Muscle of back (tissue), 11 donors: ENCODE data around the gene BZW2. TPM values are rescaled to one million over a fixed set of nuclear protein-coding genes. Genes with fewer than 3 reads are reported as not detected.

Source experiments
- DNase-seq, 3 donors: peaks; one replicate each; pipeline versions ENCODE4 v3.0.0 to v3.0.0-alpha.2; 2013
- polyA plus RNA-seq, 10 donors: library from polyadenylated mRNA; unstranded; fragments of 120-200 nt; gene quantifications; one replicate each; pipeline ENCODE4 v1.2.1, GENCODE V29; 2013; ENCODE audit not compliant: insufficient read length in 10 of 10

Gene BZW2
- polyA plus RNA-seq, 10 donors = 138 to 233 (median 179) TPM

DNA sequence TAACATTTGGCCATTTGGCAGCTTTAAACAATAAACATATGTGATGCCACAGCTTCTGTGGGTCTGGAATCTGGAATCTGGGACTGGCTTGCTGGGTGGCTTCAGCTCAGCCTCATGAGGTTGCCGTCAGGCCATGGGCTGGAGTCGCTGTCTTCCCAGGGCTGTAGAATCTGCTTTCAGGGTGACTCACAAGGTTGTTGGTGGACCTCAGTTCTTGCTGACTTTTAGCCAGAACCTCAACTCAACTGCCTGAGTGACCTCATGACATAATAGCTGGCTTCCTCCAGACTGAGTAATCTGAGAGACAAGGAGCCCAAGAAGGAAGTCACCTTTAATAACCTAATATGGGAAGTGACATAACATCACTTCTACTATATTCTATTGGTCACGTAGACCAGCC is 63.0 kb downstream of the BZW2 start:
- DNase-seq = peak in 1 of 3 donors; percentile 89

DNA sequence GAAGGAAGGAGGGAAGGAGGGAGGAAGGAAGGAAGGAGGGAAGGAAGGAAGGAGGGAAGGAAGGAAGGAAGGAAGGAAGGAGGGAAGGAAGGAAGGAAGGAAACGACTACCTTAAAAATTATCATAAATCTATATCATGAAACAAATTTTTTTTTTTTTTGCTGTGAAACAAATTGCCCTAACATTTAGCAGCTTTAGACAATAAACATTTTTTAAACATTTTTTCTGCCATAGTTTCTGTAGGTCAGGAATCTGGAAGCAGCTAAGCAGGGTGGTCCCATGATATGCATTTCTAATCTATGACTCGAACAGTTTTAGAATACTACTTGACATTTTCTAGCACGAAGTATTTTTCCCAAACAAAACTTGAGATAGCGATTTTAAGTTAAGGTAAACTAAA is 64.7 kb downstream of the BZW2 start:
- DNase-seq = no peak

DNA sequence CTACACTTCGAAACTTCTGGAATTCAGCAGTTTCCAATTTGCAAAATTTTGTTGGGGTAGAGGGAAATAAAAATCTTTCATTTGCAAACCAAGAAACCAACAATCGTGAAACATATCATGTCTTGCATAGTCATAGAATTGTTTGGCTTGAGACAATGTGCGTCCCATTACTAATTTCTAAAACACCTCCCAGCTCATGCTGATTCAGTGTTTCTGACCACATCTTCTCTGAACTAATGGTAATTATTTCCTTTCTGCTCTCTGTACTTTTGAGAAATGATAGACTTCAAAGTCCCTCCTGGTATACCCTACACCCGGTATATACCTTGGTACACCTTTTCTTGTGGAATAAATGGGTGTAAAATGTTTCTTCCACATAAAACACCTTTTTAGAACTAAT is 65.7 kb downstream of the BZW2 start:
- DNase-seq = no peak

DNA sequence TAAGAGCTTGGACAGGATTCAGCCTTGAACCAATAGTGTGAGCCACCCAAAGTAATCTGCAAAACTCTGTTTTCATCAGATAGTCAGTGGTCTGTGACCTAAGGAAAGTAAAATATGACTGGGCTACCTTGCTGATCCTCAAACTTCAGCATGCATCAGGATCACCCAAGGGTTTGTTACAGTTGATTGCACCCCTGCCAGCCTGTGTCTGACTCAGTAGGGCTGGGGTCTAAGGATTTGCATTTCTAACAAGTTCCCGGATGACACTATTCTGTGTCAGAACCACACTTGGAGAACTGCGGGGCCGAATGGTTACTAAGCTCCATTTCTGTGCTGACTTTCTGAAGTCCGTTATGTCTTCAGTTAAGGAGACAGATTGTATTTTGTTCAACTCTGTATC is 66.9 kb downstream of the BZW2 start:
- DNase-seq = no peak

DNA sequence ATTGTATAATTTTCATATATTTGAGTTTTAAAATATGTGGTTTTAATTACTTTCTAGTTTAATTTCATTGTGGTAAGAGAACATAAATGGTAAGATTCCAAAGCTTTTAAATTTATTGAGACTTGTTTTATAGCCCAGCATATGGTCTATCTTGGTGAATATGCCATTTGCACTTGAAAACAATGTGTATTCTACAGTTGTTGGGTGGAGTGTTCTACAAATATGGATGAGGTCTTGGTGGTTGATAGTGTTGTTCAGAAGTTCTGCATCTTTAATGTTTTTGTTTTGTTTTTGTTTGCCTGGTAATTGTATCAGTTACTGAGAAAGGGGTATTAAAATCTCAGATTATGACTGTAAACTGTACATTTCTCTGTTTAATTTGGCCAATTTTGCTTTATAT is 69.9 kb downstream of the BZW2 start:
- no peak for DNase-seq

DNA sequence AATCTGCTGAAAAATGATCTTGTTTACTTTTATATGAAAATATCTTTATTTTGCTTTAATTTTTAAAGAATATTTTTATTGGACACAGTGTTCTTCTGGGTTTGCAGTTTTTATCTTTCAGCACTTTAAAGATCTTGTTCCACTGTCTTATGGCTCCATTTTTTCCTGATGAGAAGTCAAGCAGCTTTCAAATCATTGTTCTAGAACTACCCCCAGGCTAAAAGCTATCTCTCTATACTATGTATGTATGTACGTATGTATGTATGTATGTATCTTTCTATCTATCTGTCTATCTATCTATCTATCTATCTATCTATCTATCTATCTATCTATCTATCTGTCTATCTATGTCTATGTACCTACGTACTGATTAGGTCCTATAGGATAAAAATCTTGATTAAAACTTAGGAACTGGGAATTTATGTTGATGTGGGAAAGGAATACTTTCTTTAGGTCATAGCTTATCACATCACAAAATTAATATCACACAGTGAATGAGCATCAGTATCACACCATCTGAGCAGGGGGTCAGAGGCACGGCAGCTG is 72.2 kb downstream of the BZW2 start:
- no peak for DNase-seq

DNA sequence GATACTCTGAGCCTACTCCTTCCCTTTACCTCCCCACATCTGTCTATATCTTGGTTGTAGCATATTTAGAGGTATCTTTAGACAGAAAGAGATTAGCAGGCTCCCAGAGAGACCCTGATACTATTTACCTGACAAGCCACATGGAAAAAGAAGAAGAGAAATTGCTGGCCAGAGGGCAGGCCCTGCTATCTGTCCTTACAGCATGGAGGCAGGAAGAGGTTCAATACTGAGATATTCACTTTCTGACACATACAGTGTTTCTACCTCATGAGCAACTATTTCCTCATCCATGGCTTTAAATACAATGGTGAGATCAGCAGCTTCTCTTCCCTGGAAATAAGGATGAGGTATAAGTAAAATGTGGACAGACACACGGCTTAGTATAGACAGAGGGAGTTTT is 73.7 kb downstream of the BZW2 start:
- DNase-seq = no peak

DNA sequence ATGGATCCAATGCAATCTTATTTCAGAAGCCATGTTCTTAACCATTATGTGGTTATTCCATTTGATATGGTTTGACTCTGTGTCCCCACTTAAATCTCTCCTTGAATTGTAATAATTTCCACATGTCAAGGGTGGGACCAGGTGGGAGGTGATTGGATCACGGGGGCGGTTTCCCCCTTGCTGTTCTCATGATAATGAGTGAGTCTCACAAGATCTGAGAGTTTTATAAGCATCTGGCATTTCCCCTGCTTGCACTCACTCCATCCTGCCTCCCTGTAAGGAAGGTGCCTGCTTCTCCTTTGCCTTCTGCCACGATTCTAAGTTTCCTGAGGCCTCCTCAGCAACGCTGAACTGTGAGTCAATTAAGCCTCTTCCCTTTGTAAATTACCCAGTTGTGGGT is 75.6 kb downstream of the BZW2 start:
- no peak for DNase-seq

DNA sequence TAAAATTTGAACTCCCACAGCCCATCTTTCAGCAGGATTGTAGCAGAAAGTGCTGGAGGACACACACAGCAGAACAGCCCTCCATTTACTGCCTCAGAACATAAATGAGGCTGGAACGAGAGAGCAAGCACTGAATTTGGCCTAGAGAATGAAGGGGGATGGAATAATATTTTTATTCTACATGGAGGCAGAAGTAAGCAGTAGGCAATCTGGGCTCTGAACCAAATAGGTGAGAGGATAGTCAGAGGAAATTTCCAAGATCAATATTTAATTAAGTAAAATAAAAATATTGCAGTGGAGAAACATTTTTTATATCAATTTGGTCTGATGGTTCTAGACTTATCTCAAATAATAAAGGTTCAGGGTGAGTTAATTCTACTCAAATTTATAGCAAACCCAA is 78.4 kb downstream of the BZW2 start:
- no peak for DNase-seq

DNA sequence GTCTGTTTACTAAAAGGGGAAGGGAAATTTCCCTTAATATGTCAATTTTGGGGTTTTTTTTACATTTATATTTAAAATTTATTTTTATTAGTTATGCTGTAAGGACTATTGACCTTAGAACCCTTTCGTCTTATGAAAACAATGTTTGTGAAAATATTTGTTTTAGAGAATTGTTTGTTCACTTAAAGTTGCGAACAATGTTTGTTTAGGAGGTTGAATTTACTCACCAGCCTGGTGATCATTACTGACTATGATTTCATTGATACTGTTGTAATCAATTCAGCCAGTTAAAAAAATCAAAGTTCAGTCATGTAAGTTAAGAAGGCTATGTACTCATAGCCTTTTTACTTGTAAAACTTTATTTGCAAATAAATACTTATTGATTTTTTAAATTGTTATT is 80.2 kb downstream of the BZW2 start:
- DNase-seq = no peak

DNA sequence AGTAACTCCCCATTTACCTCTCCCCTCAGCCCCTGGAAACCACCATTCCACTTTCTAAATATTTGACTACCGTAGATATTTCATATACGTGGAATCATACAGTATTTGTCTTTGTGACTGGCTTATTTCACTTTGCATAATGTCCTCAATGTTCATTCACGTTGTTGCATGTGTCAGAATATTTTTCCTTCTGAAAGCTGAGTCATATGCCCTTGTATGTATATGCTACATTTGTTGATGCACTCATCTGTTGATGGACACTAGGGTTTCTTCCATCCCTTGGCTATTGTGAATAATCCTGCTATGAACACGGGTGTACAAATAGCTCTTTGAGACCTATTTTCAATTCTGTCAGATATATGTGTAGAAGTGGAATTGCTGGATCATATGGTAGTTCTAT is 81.8 kb downstream of the BZW2 start:
- no peak for DNase-seq

DNA sequence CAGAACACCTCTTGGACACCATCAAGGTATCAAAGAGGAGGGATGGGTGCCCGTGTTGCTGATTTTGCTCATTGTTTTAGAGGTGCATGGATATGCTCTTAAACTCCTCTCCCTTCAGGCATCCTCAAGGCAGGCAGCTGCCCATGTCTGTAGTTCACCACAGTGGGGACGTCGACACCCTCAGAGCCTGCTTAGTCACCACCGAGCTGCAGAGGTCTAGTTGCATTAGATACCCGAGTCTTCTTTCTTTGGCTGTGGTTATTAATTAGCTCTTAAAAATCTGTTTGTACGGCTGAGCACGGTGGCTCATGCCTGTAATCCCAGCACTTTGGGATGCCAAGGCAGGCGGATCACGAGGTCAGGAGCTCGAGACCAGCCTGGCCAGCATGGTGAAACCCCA is 82.8 kb downstream of the BZW2 start:
- no peak for DNase-seq

DNA sequence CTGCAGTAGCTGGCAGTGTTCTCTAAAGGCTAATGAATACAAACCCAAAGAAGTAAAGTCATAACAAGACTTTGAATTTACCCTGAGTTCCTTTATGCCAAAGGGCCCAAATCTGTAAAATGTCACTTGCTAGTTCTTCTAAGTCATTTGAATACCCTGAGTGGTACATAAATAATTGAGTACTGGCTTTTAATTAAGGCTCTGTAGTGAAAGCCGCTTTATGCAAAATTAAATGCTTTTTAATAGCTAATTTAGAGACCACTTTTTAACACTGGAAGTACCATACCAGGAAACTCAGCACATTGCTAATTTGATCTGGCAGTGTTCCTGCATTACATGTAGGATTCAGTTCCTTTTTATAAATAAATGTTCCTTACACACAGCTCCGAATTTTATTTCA is 83.6 kb downstream of the BZW2 start:
- no peak for DNase-seq

DNA sequence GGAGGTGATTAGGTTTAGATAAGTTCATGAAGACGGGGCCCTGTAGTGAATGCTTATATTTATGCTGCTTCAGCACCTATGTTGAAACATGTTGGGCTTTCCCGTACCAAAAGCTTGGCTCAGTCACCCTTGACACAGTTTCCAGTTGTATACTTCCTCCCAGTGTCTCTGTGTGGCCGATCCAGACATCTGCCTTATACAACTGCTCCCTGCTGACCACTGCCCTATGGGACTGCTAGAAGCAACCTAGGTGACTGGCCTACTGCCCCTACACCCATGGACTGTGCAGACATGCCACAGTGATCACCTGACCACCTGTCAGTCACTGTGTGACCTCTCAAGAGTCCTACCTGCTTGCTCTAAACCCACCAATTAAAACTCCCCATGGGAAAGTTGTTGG is 85.0 kb downstream of the BZW2 start:
- DNase-seq = no peak

DNA sequence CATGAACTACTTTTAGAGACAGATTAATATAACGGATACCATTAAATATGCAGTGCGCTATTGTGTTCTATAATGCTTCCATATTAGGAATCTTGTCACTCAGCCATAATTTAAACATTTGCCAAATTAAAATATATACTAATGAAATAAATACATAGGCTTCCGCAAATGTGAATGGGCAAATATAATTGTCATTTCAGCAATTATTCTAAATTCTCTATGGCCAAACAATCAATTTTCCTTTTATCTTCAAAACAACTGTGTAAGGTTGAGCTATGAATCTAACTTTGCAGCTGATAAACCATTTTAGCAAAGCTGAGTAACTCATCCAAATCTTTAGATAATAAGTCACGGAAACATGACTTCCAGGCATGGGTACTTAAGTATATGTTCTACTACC is 86.8 kb downstream of the BZW2 start:
- no peak for DNase-seq

DNA sequence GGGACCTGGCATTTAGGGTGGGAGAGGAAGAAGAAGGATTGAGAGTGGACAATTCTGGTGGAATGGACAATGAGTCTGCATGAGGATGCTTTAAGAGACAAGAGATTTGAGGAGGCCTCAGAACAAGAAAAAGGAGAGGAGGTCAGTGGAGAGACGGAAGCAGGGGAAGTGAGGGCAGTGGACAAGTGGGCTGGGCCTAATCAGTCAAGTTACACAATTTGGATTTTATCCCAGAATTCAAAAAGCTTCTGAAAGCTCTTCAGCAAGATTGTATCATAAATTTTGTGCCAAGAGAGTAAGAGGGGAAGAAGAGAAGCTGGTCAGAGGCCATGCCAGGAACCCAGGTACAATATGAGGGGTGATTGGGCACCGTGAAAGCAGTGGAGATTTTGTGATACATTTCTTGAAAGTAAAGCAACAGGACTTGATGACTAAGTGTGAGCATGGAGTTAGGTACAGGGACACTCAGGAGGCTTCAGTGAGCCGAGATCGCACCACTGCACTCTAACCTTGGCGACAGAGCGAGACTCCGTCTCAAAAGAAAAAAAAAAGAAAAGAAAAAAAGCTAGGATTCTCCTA is 88.3 kb downstream of the BZW2 start:
- DNase-seq = no peak

DNA sequence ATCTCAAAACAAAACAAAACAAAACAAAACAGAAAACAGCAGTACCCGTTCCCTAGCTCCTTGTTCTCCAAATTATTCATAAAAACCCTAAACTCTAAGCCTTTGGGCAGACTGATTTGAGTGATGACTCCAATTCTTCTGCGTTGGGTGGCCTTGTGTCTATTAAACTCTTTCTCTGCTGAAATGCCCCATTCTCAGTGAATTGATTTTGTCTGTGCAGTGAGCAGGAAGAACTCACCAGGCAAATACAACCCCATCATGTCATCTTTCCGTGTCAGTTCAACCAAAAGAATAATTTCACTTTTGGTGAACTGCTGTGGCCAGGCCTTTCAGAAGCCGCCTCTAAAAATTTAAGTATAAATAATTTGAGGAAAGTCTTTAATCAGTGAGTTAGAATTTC is 89.0 kb downstream of the BZW2 start:
- no peak for DNase-seq

DNA sequence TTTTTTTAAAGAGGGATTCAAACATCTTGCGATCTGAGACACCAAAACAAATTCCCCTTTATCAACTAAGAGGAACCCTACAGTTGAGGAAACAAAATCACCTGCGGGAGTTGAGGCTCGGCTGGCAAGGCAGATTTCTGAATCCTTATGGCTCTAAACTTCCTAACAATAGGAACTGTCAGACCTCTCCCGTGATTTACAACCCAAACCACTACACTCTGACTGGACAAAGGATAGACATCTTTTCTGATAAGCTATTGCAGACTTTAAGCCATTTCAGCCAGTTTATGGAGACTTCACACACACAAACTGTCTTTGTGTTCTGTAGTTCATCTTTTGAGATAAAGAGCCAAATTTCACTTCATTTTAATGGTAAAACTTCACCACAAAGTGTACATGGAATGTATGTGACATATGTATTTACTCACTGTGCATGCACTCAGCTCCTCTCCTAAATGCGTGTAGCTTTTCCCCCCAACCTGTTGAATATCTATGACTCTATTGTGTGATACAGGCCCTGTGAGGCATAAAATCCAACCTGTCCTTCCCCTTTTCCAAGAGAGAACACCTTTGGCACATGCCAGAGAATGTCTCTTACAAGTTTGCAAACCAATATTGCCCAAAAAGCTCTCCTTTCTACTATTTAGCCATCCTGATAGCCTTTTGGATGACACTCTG is 92.2 kb downstream of the BZW2 start:
- DNase-seq = no peak

DNA sequence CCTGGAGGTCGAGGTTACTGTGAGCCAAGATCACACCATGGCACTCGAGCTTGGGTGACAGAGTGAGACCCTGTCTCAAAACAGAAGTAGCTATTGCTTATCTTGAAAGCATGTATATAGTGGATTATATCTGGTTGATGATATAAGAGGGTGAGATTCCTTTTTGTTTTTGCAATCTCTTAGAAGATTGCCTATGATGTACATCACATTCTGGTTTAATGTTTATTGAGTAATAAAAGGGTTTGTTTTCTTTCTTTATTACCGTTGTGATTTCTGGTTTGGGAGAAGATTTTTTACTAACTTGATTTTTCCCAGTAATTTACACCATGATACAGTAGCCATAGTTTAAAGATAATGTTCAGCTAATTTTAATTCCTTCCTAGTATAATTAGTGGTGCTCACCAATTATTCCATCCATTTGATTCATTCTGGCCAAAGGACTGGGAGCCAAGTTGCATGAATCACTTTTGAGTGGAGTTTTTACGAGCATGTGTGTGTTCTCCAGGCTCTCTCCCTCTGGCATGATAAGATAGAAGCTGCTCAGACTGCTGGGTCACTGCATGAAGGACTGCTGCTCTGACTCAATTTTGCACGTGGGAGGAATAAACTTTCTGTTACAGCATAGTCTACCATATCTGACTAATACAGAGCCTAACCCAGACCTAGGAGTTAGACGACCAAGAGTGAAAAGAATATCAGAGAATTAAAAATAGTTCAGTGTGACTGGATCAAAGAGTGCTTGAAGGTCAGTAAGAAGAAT is 94.1 kb downstream of the BZW2 start:
- peak in 2 of 3 donors; percentile 19 to 86 for DNase-seq

DNA sequence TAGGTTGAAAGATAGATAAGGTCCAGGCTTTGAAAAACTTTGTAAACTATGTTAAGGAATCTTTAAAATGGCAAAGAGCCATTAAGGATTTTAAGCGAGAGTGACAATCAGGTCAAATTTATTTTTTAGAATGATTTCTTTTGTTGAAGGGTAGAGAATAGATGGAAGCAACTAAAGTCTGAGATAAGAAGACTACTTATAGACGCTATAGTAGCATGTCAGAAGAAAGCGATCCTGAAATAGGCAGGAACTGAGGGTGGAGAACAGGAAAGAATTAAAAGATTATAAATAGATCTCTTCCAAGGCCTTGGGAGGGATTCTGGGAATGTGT is 94.6 kb downstream of the BZW2 start:
- DNase-seq = no peak

DNA sequence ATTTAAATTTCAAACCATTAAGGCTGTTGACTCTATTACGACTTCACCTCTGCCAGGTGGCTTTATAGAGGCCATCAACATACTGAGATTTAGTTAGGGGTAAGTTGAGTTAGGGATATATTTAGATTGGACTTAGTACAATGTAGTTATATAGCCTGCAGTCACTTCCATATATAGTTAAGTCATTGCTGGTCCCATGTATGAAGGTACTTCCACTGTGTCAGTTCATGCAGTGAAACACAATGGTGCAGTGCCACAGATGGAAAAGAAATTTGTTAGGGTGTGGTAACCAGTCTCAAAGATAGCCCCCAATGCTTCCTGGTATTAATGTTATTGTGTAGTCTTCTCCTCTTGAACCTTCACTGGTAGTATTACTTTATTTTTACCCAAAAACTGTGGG is 95.0 kb downstream of the BZW2 start:
- DNase-seq = no peak

DNA sequence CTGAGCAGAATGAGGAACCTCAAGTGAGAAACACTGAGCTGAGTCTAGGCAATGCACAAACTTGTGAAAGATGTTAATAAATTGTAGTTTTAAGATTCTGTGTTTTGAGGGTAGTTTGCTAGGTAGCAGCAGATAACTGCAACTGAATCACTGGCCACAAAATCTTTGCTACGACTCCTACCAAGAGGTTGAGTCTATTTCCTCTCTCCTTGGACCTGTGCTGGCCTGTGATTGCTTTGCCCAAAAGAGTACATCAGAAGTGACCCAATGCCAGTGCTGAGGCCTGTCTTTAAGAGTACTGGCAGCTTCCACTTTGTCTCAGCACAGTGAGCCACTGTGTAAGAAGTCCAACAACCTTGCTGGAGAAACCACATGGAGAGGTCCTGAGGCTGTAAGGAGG is 95.7 kb downstream of the BZW2 start:
- no peak for DNase-seq

DNA sequence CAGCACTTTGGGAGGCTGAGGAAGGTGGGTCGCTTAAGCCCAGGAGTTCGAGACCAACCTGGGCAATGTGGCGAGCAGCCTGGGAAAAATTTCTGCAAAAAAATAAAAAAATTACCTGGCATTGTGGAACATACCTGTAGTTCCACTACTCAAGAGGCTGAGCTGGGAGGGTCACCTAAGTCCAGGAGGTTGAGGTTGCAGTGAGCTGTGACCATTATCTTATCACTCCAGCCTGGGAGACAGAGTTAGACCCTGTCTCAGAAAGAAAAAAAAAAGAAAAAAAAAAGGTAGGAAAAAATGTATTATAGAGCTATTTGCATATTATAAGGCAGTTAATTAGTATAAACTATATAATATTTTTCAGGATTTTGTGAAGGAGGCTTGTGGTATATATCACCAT is 96.6 kb downstream of the BZW2 start:
- no peak for DNase-seq
